HCT116 (cell line): Measurements from ENCODE around the gene DNAAF8.

Experiments used
- CBX3 ChIP-seq: IDR thresholded peaks from 2 replicates; pipeline ENCODE4 v1.6.1; 2012; ENCODE audit warnings: low read depth
- CEBPB ChIP-seq: IDR thresholded peaks from 2 replicates; pipeline ENCODE4 v1.6.1; 2012; ENCODE audit warnings: low read depth
- CTCF ChIP-seq, 3 experiments: fragments of 200-600 bp in 1 of 3; sonication (generic) in 1 of 3; IDR thresholded peaks in 2 of 3; conservative IDR thresholded peaks in 1 of 3; 2 replicates each; pipeline ENCODE4 v1.5.1; 2012 to 2017; ENCODE audit warnings: low read depth in 2 of 3, low read length in 2 of 3, antibody characterized with exemption in 1 of 3, borderline replicate concordance in 1 of 3, control low read depth in 1 of 3, mild to moderate bottlenecking in 1 of 3, mixed read lengths in 1 of 3, mixed run types in 1 of 3, moderate library complexity in 1 of 3; ENCODE audit not compliant: insufficient read depth in 1 of 3
- EZH2 ChIP-seq: fragments of 200-600 bp; sonication (generic); IDR thresholded peaks from 2 replicates; pipeline ENCODE4 v1.6.1; 2017; ENCODE audit warnings: antibody characterized with exemption, mixed run types
- EZH2phosphoT487 ChIP-seq: fragments of 200-600 bp; IDR thresholded peaks from 2 replicates; pipeline ENCODE4 v1.6.1; 2018; ENCODE audit warnings: antibody characterized with exemption, borderline replicate concordance
- MAX ChIP-seq: IDR thresholded peaks from 2 replicates; pipeline ENCODE4 v1.6.1; 2012
- POLR2A ChIP-seq: IDR thresholded peaks from 2 replicates; pipeline ENCODE4 v1.7.0; 2011; ENCODE audit warnings: borderline replicate concordance; ENCODE audit not compliant: insufficient read depth, insufficient read length; ENCODE audit errors: extremely low read depth
- POLR2AphosphoS5 ChIP-seq: IDR thresholded peaks from 2 replicates; pipeline ENCODE4 v1.6.1; 2011; ENCODE audit warnings: mild to moderate bottlenecking, low read depth, low read length, moderate library complexity
- RAD21 ChIP-seq: IDR thresholded peaks from 2 replicates; pipeline ENCODE4 v1.6.1; 2012; ENCODE audit warnings: low read depth, mild to moderate bottlenecking
- SP1 ChIP-seq: IDR thresholded peaks from 2 replicates; pipeline ENCODE4 v1.6.1; 2012; ENCODE audit warnings: low read depth
- ZBTB33 ChIP-seq: IDR thresholded peaks from 2 replicates; pipeline ENCODE4 v1.6.1; 2011; ENCODE audit warnings: mild to moderate bottlenecking, low read length, moderate library complexity; ENCODE audit not compliant: insufficient replicate concordance; ENCODE audit errors: extremely low read depth

GRCh38 chr16:4729876-4730275, 4.5 kb upstream of the DNAAF8 start:
- no peak for TF ChIP-seq CTCF (IDR thresholded peaks at IDR 0.05 in 2 of 3, conservative IDR thresholded peaks at IDR 0.05 in 1 of 3; ENCODE audit: borderline replicate concordance in 1 of 3, insufficient read depth in 1 of 3, low read depth in 2 of 3, low read length in 2 of 3)
- TF ChIP-seq EZH2, result no peak
- no peak for TF ChIP-seq CEBPB
- no peak for TF ChIP-seq POLR2A
- TF ChIP-seq ZBTB33, result no peak
- TF ChIP-seq EZH2phosphoT487, result no peak
- no peak for TF ChIP-seq POLR2AphosphoS5
- TF ChIP-seq CBX3, result no peak
- no peak for TF ChIP-seq MAX
- TF ChIP-seq RAD21, result no peak
- TF ChIP-seq SP1, result no peak
